GM10248 (cell line): ENCODE results near the gene RAD51B.

Experiments
- CTCF ChIA-PET: fragments of 300-600 bp; sonication (Branson Sonifier 250); formaldehyde crosslinking; extraction: SDS; loops from one replicate; lab custom pipeline; 2021; ENCODE audit warnings: antibody characterized with exemption; lab: Yijun Ruan, JAX
- POLR2A ChIA-PET: fragments of 350-650 bp; sonication (Branson Sonifier 250); formaldehyde crosslinking; extraction: SDS; loops from one replicate; lab custom pipeline; 2020; ENCODE audit warnings: antibody characterized with exemption; lab: Yijun Ruan, JAX
- DNase-seq: peaks from one replicate; pipeline ENCODE4 v3.0.0; 2012; ENCODE audit errors: extremely low spot score
- TF ChIP-seq, protein P1 (sequence below): IDR thresholded peaks from 2 replicates; pipeline ENCODE4 v1.5.1; 2012; ENCODE audit warnings: mild to moderate bottlenecking, low read depth; ENCODE audit errors: extremely low read depth, missing control alignments, control extremely low read depth

Gene RAD51B

DNA sequence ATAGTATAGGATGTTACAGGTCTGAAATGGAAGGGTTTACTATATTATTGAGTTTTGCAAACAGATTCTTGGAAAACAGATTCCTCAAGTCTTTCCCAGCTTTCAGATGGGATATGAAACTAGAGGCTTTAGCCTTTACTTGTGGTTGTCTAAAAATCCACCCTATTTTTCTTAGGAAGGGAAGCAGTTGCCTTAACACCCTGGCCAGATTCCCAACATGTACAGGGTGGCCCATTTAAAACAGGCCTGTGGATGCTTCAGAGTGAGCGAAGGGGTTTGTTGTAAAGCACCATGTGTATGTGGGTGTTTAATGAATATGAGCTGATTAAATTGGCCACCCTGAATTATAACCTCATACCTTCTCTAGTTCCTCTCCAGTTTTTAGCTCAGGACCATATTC, 557.4 kb downstream of the RAD51B start:
- ChIA-PET POLR2A (interaction anchor here (0.8 kb wide), 1 partner anchor 25 kb away, joined by 3 read pairs; no protein-coding TSS in a partner anchor), CTCF (interaction anchor here (0.8 to 4.4 kb wide), 13 partner anchors 10 to 467 kb away, joined by 3 to 21 read pairs (median 3); no protein-coding TSS in a partner anchor)
- TF ChIP-seq, protein P1, sequence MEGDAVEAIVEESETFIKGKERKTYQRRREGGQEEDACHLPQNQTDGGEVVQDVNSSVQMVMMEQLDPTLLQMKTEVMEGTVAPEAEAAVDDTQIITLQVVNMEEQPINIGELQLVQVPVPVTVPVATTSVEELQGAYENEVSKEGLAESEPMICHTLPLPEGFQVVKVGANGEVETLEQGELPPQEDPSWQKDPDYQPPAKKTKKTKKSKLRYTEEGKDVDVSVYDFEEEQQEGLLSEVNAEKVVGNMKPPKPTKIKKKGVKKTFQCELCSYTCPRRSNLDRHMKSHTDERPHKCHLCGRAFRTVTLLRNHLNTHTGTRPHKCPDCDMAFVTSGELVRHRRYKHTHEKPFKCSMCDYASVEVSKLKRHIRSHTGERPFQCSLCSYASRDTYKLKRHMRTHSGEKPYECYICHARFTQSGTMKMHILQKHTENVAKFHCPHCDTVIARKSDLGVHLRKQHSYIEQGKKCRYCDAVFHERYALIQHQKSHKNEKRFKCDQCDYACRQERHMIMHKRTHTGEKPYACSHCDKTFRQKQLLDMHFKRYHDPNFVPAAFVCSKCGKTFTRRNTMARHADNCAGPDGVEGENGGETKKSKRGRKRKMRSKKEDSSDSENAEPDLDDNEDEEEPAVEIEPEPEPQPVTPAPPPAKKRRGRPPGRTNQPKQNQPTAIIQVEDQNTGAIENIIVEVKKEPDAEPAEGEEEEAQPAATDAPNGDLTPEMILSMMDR: no peak
- DNase-seq: no peak

DNA sequence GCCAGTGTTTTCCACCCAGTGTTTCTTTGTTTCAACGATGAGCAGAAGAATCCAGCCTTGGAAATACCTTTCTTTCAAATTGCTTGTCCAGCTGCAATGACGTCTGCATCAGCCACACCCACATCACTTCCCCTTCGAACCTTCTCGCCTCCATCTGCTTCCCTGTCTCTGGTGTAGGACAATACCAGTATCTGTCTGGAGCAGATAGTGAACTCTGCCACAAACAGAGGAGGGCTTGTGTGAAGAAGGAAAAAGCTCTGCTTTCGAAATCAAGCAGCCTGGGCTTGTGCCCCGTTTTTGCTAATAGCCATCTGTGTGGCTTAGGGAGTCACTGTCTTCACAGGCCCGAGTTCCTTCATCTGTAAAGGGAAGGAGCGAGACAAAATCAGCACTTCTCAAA, 557.9 kb downstream of the RAD51B start:
- ChIA-PET CTCF (interaction anchor here (0.8 to 4.4 kb wide), 11 partner anchors 11 to 440 kb away, joined by 3 to 21 read pairs (median 4); no protein-coding TSS in a partner anchor), POLR2A (interaction anchor here (0.8 kb wide), 1 partner anchor 25 kb away, joined by 3 read pairs; no protein-coding TSS in a partner anchor)
- DNase-seq: no peak
- TF ChIP-seq, protein P1: no peak

DNA sequence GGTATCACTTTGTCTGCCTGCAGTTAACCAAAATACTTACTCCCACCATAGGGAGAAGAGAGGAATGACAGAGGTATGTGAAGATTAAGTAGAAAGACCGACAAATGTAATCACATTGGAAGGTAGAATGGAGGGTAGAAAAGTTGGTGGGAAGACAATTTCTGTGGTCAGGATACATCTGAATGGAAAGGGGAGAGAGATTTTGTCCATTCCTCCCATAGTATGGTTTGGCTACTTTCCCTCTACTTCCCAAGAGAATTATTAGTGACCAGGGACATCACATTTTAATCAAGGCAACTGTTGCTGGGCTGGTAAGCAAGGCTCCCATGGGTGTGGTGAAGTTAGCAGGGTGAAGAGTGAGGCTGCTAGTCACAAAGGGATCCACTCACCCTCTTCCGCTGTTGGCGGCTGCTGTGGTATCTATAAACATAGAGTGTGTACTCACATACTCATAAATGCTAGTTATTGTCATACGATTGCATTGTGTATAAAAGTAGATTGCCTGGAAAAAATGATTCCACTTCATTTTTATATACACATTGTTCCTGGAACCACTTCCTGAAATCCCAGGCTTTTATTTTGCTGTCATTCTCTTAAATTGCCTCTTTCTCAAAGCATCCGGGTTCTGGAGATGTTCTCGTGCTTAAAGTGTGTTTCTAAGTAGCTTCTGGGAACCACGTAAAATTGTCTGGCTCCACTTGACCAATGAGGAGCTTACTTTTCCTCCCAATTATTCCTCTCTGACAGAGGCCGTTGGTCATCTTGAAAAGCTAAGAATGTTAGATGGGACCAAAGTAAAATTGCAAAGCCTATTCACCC, 560.1 kb downstream of the RAD51B start:
- TF ChIP-seq, protein P1: no peak
- DNase-seq: no peak
- CTCF ChIA-PET: interaction anchor here (1.0 to 1.5 kb wide), 6 partner anchors 10 to 445 kb away, joined by 3 to 5 read pairs (median 3); no protein-coding TSS in a partner anchor
- POLR2A ChIA-PET: interaction anchor here (0.9 kb wide), 1 partner anchor 22 kb away, joined by 3 read pairs; no protein-coding TSS in a partner anchor

DNA sequence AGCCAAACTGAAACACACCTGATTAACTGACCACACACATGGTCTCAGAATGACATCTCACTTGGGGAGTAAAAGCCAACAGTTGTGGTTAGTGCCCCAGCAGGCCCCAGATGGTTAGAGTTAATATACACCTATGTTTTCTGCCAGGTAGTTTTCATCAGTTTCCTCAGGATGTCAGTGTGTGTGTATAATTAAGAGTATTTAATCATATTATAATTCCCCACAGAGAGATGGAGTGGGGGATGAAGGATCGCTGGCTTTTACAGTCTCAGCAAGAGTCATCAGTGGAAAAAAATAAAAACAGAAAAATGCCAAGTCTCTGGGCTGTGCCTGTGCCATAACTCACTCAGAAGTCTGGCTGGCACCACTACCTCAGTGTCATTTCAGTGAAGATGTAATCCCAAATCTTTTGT, 560.8 kb downstream of the RAD51B start:
- POLR2A ChIA-PET: interaction anchor here (0.9 kb wide), 1 partner anchor 21 kb away, joined by 3 read pairs; no protein-coding TSS in a partner anchor
- CTCF ChIA-PET: interaction anchor here (1.0 to 1.5 kb wide), 6 partner anchors 10 to 445 kb away, joined by 3 to 5 read pairs (median 3); no protein-coding TSS in a partner anchor
- TF ChIP-seq, protein P1: no peak
- DNase-seq: peak; percentile 49

DNA sequence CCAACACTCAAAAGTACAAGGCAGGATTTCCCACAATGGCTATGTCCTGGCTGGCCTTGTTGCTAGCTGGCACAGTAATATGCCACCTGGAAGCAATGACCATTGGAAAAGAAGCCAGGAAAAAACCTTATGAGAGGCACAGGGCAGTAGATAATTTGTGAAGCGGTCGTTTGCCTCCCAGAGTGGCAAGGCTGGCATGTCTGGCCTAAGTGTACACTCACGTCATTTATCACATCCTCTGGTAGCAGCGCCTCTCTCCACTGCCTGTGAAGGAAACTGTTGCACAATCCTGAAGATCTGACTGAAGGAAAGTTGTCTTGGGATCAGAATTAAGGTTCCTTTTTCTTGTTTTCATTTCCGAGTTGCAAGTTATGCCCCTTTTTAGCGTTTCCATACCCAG, 564.8 kb downstream of the RAD51B start:
- POLR2A ChIA-PET: interaction anchor here (0.6 to 0.9 kb wide), 2 partner anchors 16 to 408 kb away, joined by 4 to 12 read pairs; partner anchors contain the start of gene ZFP36L1
- CTCF ChIA-PET: interaction anchor here (1.1 to 1.9 kb wide), 4 partner anchors 26 to 460 kb away, joined by 3 to 5 read pairs (median 4); no protein-coding TSS in a partner anchor
- DNase-seq: no peak
- TF ChIP-seq, protein P1: no peak

DNA sequence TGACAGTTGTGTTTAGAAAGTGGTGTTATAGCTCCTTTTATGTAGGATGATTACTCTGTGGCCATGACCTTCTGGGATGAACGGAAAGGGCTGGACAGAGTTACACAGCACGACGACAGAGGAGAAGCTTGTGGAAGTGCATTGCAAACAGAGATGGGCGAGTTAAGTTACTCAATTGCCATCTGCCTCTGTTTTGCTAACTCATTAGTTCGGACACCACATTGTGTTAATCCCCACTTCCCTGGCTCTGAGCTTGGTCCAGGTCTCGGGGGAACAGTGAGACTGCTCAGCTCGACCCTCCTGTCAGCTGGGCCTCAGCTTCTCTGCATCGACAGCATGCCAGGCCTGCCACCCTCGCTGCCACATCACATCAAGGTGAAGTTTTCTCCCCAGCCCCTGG, 565.3 kb downstream of the RAD51B start:
- DNase-seq: no peak
- TF ChIP-seq, protein P1: no peak
- POLR2A ChIA-PET: interaction anchor here (0.6 to 0.9 kb wide), 2 partner anchors 15 to 408 kb away, joined by 4 to 12 read pairs; partner anchors contain the start of gene ZFP36L1
- CTCF ChIA-PET: interaction anchor here (1.1 to 1.9 kb wide), 4 partner anchors 26 to 460 kb away, joined by 3 to 5 read pairs (median 4); no protein-coding TSS in a partner anchor
